ENCODE results near the gene KLHDC10.
"Not testable (repeated sequence)": the region's sequence is repeated elsewhere in the genome, so short reads cannot be mapped to it uniquely, and the experiment has no call there.

KLHDC10 gene

DNA sequence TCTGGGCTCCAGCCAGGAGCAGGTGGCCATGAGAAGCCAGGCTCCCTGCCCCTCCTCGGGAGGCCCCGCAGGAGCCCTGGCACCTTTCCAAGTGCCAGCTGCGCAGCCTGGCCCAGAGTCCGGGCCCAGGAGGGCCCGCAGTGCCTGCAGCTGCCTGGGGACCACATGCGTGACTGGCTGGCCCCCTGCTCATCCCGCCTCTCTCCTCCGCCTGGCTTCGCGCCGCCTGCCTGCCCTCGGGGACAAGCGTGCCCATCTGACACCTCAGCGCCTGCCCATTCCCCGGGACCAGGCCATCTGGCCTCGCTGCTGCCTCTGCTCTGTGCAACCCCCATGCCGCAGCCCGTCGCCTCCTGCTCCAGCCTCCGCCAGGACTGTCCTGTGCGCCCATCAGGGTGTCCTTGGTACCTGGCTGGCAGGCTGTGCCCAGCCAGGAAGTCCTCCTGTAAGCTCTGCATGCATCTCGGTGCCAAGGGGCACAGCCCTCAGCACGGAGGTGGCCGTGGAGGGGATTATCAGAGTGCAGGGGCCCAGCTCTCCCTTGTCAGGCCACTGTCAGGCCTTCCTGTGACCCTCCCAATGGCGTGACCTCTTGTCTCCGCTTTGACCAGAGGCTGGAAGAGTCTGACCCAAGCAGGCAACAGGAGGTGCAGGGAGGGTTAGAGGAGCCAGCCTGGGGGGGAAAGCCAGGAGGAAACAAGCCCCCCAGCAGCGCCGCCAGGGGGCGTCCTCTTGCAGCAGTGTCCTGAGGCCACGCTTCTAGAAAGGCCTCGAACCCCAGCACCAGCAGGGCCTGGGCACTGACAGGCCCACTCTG lies 84.4 kb downstream of the KLHDC10 start:
- no peak for DNase-seq (ENCODE audit: low read depth in 2 of 2)

DNA sequence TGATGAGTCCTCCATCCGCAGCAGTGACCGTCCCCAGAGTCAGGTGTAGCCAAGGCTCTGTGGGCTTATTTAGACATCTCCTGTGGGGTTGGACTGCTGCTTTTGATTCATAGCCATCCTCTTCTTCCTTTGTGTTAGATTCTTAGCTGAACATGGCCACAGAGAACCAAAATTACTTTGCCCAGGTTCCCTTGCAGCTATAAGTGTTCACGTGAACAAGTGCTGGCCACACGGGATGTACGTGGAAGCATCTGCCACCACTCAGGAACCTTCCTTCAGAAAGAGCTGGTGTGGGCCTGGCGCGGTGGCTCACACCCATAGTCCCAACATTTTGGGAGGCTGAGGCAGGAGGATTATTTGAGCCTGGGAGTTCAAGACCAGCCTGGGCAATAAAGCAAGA lies 85.8 kb downstream of the KLHDC10 start:
- DNase-seq (ENCODE audit: low read depth in 2 of 2), result no peak

- no peak for DNase-seq (ENCODE audit: low read depth in 2 of 2)
These were observed 87.4 kb downstream of the KLHDC10 start for GRCh38 chr7:130157700-130158099.

GRCh38 chr7:130160023-130160422 lies 89.7 kb downstream of the KLHDC10 start:
- DNase-seq (ENCODE audit: low read depth in 2 of 2), result no peak

DNA sequence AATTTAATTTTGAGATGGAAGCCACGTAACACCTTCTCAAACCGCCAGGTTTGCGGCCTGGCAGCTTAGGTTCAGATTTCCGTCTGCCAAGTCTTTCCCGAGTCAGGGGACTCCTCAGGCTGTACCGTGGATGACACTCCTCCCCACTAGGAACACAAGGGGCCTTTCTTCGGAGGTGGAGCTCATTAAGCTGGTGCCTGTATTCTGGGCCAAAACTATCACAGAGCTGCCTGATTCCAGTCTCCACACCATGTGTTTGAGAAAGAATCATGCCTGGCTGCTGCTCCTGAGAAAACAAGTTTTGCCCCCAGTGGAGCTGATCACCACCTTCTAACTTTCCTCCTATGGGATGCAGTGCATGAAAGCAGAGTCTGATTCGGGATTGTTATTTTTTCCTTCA lies 90.1 kb downstream of the KLHDC10 start:
- no peak for DNase-seq (ENCODE audit: low read depth in 2 of 2)

GRCh38 chr7:130162196-130162595 lies 91.9 kb downstream of the KLHDC10 start:
- DNase-seq (ENCODE audit: low read depth in 2 of 2), result no peak

- no peak for DNase-seq (ENCODE audit: low read depth in 2 of 2)
These were observed 104.1 kb downstream of the KLHDC10 start for GRCh38 chr7:130174237-130174959.

DNA sequence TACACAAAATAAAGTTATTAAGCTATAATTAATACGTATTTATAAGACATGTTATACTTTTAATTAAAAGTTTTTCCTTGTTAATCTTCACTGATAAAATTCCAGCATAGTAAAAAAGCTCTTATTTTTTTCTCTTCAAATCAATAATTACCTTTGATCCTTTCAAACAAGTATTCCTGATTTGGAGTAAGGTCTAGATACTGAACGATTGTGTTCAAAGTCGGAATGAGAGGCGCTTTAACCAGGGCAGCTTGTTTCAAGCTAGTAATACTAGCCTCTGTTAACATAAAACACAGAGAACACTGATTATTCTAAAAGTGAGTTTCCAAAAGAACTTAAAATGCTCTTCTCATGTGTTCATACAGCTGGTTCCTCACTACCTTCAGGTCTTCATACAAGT lies 107.9 kb downstream of the KLHDC10 start:
- DNase-seq (ENCODE audit: low read depth in 2 of 2), result no peak

GRCh38 chr7:130179631-130180030 lies 109.3 kb downstream of the KLHDC10 start:
- no peak for DNase-seq (ENCODE audit: low read depth in 2 of 2)

GRCh38 chr7:130180571-130181262 lies 110.4 kb downstream of the KLHDC10 start:
- DNase-seq (ENCODE audit: low read depth in 2 of 2), result no peak

DNA sequence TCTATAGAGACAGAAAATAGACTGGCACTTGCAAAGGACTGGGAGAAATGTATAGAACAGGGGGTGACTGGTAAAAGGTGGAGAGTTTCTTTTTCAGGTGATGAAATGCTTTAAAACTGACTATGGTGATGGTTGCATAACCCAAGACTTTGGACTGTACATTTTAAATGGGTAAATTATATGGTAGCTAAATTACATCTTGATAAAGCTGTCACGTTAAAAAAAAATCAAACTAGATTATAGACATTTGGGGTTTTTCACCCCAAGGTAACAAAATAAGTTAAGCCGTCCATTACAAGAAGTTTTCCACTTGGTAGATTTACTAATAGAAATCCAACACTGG lies 110.9 kb downstream of the KLHDC10 start:
- no peak for DNase-seq (ENCODE audit: low read depth in 2 of 2)

DNA sequence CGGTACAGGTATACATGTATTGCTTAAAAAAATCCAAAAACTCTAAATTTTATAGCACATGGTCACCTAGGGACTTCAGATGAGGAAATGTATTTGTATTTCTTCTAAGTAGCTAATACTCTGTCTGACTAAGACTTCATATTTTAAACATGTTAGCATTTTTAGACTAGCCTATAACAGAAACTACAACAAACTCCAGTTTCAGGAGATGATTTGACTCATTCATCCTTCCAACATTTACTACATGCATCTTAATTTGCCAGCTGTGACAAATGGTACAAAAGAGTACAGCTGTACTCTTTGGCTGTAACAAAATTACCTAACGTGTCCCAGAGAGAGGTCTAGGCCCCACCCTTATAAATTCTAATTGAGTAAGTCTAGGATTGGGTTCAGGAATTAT lies 112.7 kb downstream of the KLHDC10 start:
- DNase-seq (ENCODE audit: low read depth in 2 of 2), result no peak

- not testable (repeated sequence) for DNase-seq (ENCODE audit: low read depth in 2 of 2)
These were observed 114.0 kb downstream of the KLHDC10 start for GRCh38 chr7:130184349-130184748.

All from activated CD8-positive, alpha-beta memory T cell treated with anti-CD3 and anti-CD28 coated beads for 4 hours (primary cell).